Ectodermal cell (in vitro differentiated cells): ENCODE measurements around the gene FAT3.

Experiments
- H3K27ac ChIP-seq: 2 replicates; pipeline ENCODE4 v1.7.0; 2013; ENCODE audit warnings: mild to moderate bottlenecking, low read depth, low read length; ENCODE audit not compliant: insufficient read depth, poor library complexity, severe bottlenecking
- H3K27me3 ChIP-seq: 2 replicates; pipeline ENCODE4 v1.7.0; 2013; ENCODE audit warnings: mild to moderate bottlenecking, low read length; ENCODE audit not compliant: insufficient read depth, control insufficient read depth, poor library complexity, severe bottlenecking
- H3K36me3 ChIP-seq: one replicate; pipeline ENCODE4 v1.7.0; 2013; ENCODE audit warnings: low read length; ENCODE audit not compliant: control insufficient read depth, insufficient read depth
- H3K4me1 ChIP-seq: one replicate; pipeline ENCODE4 v1.7.0; 2013; ENCODE audit warnings: low read length; ENCODE audit not compliant: control insufficient read depth, insufficient read depth
- H3K4me3 ChIP-seq: 2 replicates; pipeline ENCODE4 v1.7.0; 2013; ENCODE audit warnings: low read depth, low read length, control low read depth; ENCODE audit not compliant: insufficient read depth
- H3K9me3 ChIP-seq: 2 replicates; pipeline ENCODE4 v1.7.0; 2013; ENCODE audit warnings: mild to moderate bottlenecking, low read length, moderate library complexity; ENCODE audit not compliant: control insufficient read depth
- WGBS, 2 experiments: methylation state at CpG; one replicate each; pipeline ENCODE4 v1.1.7; 2013; ENCODE audit warnings: missing lambda C conversion rate in 2 of 2; 5-methylcytosine and 5-hydroxymethylcytosine counted together

The FAT3 gene

GRCh38 chr11:92259861-92260260 is 35.2 kb downstream of the FAT3 start:
- Histone ChIP-seq H3K4me1 (no peaks in the 10 kb centered on the region), H3K36me3 (no peaks in the 10 kb centered on the region), H3K27ac (no peak overlapping the region), H3K27me3 (no peaks in the 10 kb centered on the region), H3K4me3 (no peak overlapping the region), H3K9me3 (no peaks in the 10 kb centered on the region)
- 86 to 95% methylated on average over 3 to 4 of the region's 4 CpGs for WGBS, 2 experiments

- WGBS, 2 experiments = 89 to 92% methylated on average over 2 of the region's 2 CpGs
- no peaks in the 10 kb centered on the region for H3K36me3 ChIP-seq
- H3K9me3 ChIP-seq = no peaks in the 10 kb centered on the region
- H3K4me1 ChIP-seq = no peaks in the 10 kb centered on the region
- H3K27ac ChIP-seq = no peak overlapping the region
- no peaks in the 10 kb centered on the region for H3K27me3 ChIP-seq
- H3K4me3 ChIP-seq = no peak overlapping the region
Measured at GRCh38 chr11:92264350-92264749, 39.7 kb downstream of the FAT3 start.

DNA sequence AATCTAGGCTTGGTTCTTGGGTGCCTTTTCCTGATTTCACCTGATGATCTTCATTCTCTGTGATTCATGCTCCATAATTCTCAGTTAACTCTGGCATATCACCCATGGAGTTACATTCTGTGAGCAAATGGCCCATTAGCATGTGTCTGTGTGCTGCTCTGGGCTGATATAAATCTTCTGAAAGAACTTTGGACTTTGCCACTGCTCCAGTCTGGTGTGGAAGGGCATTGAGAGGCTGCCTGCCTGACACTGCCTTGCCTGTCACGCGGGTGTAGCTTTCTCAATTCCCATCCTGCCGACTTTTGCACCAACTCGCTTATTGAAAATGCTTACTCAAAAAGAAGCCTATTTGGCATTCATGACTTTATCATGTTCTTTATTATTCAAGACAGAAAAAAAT is 42.2 kb downstream of the FAT3 start:
- 85 to 89% methylated on average over 4 of the region's 4 CpGs for WGBS, 2 experiments

GRCh38 chr11:92267278-92267677 is 42.7 kb downstream of the FAT3 start:
- Histone ChIP-seq H3K27me3 (no peaks in the 10 kb centered on the region), H3K36me3 (no peaks in the 10 kb centered on the region), H3K9me3 (no peaks in the 10 kb centered on the region), H3K4me1 (no peaks in the 10 kb centered on the region), H3K4me3 (no peak overlapping the region), H3K27ac (no peak overlapping the region)
- 90 to 92% methylated on average over 2 of the region's 2 CpGs for WGBS, 2 experiments

More for the DNA sequence above, 42.2 kb downstream of the FAT3 start:
- Histone ChIP-seq H3K4me3 (no peak overlapping the region), H3K9me3 (no peaks in the 10 kb centered on the region), H3K27ac (no peak overlapping the region), H3K27me3 (no peaks in the 10 kb centered on the region), H3K4me1 (no peaks in the 10 kb centered on the region), H3K36me3 (no peaks in the 10 kb centered on the region)

- Histone ChIP-seq H3K4me3 (no peak overlapping the region), H3K27ac (no peak overlapping the region), H3K4me1 (no peaks in the 10 kb centered on the region), H3K36me3 (no peaks in the 10 kb centered on the region), H3K9me3 (no peaks in the 10 kb centered on the region), H3K27me3 (no peaks in the 10 kb centered on the region)
Measured at GRCh38 chr11:92267968-92268367, 43.4 kb downstream of the FAT3 start.

DNA sequence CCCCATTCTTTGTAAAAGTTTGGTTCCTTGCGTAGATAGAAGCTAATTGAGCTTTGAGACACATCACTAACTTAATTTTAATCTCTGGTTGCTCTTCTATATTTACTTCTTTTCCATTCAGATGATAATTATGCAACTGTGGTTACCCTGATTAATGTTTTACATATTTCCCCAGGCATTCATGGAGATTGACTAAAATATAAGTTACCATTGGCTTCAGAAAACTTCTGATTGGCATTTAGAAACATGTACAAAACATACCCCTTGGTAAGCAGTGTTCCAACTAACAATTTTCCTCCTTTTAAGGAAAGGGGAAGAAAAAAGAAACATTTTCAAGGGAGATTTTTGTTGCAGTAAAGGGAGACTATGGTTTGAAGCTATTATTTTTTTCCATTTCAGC is 43.9 kb downstream of the FAT3 start:
- Histone ChIP-seq H3K4me3 (no peak overlapping the region), H3K27ac (no peak overlapping the region), H3K4me1 (no peaks in the 10 kb centered on the region), H3K36me3 (no peaks in the 10 kb centered on the region), H3K27me3 (no peaks in the 10 kb centered on the region), H3K9me3 (no peaks in the 10 kb centered on the region)
- WGBS, 2 experiments = 94 to 100% methylated on average over 1 of the region's 1 CpG

DNA sequence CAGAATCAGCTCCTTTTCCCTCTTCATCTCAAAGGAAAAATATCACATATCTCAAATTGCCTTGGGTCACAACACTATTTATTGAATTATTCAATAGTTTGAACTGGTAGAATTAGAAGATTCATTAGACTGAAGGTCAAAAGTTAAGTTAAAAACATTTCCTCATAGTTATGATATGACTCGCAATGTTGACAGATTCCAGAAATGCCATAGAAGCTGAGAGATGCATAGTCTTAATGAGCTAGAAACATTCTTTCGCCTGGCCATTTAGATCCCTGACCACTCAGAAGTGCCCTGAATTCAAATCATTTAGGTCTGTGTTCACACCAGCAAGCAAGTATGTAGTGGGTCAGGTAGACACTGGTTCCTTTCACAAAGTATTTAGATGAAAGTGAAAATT is 44.4 kb downstream of the FAT3 start:
- Histone ChIP-seq H3K4me3 (no peak overlapping the region), H3K36me3 (no peaks in the 10 kb centered on the region), H3K9me3 (no peaks in the 10 kb centered on the region), H3K4me1 (no peaks in the 10 kb centered on the region), H3K27me3 (no peaks in the 10 kb centered on the region), H3K27ac (no peak overlapping the region)
- 90 to 93% methylated on average over 2 of the region's 2 CpGs for WGBS, 2 experiments

DNA sequence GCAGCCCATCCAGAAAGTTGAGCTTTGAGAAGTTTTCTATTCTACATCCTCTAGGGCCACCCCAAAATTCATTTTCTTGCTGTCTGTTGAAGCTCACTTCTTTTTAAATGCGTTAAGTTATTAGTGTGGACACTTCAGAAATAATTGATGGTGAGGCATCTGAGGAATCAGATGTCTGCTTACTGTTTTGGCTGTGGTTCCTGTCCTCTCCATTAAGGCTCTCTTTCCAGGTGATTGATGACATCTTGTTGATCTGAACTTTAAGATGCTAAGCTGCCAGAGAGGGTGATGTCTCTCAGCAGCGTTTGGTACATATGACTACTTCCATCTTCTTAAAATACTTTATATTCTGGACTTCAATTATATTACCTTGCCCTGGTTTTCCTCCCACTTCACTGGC is 45.2 kb downstream of the FAT3 start:
- 88 to 94% methylated on average over 2 of the region's 2 CpGs for WGBS, 2 experiments
- Histone ChIP-seq H3K9me3 (no peaks in the 10 kb centered on the region), H3K4me1 (no peaks in the 10 kb centered on the region), H3K36me3 (no peaks in the 10 kb centered on the region), H3K4me3 (no peak overlapping the region), H3K27ac (no peak overlapping the region), H3K27me3 (no peaks in the 10 kb centered on the region)

DNA sequence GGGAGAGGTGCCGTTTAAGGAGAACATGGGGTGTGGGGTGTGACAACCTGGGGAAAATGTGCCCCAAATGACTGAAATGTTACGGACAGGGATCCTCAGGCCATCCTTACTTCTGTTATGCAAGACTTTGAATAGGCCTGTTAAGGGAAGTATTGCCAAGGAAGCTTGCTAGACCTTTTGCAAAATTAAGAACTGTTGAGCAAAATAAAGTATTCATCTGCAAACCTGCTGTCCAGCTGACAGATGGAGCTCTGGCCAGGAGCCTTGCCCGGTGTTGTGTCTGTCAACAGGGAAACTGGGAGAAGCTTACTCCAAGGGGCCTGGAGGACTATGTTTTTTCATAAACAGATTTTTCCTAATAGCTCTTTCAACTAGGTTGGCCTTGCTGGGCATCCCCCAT is 48.0 kb downstream of the FAT3 start:
- WGBS, 2 experiments = 91 to 93% methylated on average over 3 of the region's 3 CpGs
- no peaks in the 10 kb centered on the region for H3K4me1 ChIP-seq
- no peaks in the 10 kb centered on the region for H3K36me3 ChIP-seq
- no peak overlapping the region for H3K4me3 ChIP-seq
- no peaks in the 10 kb centered on the region for H3K9me3 ChIP-seq
- H3K27ac ChIP-seq = no peak overlapping the region
- H3K27me3 ChIP-seq = no peaks in the 10 kb centered on the region
